ENCODE measurements around the gene IL11.

Gene IL11

DNA sequence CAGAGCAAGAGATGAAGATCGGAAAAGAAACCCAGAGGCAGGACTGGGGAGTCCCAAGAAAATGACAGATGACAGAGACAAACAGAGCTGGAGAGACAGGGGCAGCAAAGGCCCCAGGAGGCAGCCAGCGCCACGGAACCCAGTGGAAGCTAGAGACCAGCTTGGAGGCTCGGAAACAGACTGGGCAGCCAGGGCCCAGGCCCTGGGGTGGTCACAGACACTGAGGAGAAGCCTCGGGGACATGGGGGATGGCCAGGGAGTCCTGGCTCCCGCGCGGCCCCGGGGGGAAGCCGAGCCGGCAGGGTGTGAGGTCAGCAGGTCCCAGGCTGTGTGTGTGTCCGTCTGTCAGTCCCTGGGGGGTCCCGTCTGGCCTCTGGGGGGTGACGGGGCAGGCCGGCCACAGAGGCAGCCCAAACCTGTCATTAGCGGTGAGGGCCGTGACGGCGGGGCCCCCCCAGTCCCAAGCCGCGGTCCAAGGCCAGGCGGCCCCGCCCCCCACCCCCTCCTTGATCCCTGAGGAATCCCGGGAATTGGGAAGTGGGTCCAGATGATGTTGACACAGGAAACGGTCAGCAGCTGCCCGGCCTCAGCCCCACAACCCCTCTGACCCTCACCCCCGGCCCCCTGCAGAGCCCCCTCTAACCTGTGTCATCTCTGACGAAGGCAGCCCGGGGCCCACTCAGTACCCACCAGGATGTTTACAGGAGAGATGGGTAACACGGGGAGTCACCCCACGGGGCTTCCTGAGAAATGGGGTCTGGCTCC, 3.9 kb upstream of the IL11 start:
- in situ Hi-C loops (cut with MboI; ENCODE audit: low sequenced_read_pairs), result no loop called here

DNA sequence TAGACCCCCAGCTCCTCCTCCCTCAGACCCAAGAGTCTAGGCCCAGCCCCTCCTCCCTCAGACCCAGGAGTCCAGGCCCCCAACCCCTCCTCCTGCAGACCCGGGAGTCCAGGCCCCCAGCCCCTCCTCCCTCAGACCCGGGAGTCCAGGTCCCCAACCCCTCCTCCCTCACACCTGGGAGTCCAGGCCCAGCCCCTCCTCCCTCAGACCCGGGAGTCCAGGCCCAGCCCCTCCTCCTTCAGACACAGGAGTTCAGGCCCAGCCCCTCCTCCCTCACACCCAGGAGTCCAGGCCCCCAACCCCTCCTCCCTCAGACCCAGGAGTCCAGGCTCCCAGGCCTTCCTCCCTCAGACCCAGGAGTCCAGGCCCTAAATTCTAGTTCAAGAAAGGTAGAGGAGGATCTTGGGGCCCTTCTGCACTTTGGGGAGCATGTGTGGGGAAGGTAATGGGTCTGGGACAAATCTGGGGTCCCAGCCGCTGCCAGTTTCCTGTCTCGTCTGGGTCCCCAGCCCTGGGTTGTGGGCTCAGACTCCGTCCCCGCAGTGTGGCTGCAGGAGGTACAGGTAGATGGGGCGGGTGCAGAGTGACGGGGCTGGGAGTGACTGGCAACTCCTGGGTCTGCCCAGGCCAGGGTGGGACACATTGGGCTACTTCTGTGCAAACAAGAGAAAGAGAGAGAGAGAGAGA, 3.2 kb upstream of the IL11 start:
- in situ Hi-C loops (cut with MboI; ENCODE audit: low sequenced_read_pairs), result no loop called here

DNA sequence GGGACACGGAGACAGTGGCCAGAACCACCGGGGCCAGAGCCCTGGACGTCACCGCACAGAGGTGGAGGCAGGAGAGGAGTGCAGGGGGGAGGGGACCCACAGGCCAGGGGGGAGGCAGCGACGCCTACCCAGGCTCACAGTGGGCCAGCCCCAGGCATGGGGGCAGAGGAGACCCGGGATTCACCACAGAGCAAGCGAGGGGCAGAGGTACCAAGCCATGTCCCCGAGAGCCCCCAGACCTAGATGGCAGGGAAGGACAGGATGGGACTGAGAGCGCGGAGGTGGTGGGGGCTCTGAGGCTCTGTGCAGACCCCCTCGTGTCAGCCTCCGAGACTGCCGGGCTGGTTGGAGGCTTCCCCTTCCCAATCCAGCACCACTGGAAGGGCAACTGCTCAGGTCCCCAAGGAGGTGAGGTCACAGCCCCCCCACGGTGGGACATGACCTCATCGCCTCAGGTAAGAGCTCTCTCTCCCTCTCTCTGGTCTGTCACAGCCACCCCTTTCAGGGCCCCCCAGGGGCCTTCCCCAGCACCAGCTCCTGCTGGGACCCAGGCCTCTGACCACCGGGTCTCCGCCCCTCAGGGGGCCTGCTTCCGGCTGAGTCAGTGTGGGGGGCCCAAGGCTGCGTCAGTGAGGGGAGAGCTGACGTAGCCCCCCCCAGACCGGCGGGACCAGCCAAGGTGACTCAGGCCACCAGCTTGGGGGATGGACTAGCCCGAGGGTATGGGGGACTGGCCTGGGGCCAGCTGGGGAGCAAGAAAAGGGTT, 2.2 kb upstream of the IL11 start:
- in situ Hi-C loops (cut with MboI; ENCODE audit: low sequenced_read_pairs), result no loop called here

DNA sequence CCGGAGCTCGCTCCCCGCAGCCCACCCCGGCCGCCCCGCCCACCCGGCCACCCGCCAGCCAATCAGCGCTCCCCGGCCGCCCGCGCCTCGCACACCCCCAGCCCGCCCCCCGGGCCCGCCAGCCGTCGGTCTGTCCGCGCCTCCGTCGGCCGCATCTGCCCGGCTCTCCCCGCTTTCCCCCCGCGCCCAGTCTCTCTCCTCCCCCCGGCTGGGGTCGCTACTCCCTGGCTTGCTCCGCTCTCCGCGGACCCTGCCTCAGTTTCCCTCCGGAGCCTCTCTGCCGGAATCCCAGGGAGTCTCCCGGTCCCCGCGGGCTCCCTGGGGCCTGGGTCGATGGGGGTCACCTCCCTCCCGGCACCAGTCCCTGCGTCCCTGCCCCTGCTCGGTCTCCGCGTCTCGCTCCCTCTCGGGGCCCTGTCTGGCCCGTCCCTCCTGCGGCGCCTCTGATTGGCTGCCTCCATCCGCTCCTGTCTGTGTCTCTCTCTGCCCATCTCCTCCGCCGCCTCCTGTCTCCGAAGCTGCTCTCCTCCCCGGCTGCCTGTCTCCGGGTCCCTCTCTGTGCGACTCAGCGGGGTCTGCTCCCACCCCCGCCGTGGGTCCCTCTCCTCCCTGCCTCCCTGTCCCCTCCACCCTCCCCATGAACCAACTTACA, 484 bp downstream of the IL11 start:
- in situ Hi-C loops (cut with MboI; ENCODE audit: low sequenced_read_pairs), result no loop called here

DNA sequence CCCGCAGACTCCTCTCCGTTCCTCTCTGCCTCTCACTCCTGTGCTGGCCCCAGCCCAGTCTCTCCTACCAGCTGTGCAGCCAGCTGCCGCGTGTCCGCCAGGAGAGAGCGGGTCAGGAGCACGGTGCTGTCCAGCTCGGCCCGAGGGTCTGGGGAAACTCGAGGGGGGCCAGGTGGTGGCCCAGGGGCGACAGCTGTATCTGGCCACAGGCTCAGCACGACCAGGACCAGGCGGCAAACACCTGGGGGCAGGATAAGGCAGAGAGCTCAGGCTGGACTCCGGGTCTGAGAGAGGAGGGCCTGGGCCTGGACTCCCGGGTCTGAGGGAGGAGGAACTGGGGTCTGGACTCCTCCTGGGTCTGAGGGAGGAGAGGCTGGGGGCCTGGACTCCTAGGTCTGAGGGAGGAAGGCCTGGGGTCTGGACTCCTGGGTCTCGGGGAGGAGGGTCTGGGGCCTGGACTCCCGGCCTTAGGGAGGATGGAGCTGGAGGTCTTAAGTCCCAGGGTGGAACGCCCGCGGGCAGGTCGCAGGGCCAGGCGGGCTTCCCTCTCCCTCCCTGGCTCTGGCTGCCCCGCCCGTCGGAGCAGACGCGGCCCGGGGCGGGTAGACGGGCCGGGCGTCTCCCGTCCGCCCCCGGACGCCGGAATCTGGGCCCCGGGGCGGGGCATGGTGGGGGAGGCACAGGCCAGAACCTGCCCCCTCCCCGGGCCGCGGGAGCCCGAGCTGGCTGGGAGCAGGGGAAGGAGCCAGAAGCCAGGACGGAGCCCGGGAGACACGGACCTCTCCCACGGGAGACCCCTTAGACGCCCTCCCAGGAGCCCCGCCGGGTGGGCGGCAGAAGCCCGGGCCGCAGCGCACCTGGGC, 1.3 kb downstream of the IL11 start:
- in situ Hi-C loops (cut with MboI; ENCODE audit: low sequenced_read_pairs), result no loop called here

DNA sequence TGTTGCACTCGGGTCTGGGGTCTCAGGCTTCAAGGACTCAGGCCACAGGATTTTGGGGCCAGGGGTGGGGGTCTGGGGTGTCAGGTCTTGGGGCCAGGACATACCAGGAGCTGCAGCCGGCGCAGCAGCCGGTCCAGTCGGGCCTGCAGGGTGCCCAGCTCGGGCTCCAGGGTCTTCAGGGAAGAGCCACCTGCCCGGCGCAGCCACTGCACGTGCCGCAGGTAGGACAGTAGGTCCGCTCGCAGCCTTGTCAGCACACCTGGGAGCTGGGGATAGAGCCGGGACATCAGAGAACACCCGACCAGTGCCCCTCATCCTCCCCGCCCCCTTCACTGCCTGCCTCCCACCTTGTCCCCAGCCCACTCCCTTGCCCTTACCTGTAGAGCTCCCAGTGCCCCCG, 2.2 kb downstream of the IL11 start:
- in situ Hi-C loops (cut with MboI; ENCODE audit: low sequenced_read_pairs), result no loop called here

DNA sequence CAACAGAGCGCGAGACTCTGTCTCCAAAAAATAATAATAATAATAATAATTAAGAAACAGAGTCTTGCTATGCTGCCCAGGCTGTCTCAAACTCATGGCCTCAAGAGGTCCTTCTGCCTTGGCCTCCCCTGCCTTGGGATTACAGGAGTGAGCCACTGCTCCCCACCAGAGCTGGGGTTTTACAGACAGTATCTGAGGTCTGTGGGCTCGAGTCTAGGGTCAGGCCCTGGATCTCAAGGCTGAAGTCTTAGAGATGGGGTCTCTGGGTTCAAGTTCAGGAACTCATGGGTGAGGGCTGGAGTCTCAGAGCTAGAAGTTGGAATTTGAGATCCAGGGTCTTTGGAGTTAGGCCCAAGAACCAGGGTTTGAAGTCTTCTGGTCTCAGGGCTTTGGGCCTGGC, 3.5 kb downstream of the IL11 start:
- in situ Hi-C loops (cut with MboI; ENCODE audit: low sequenced_read_pairs), result no loop called here

DNA sequence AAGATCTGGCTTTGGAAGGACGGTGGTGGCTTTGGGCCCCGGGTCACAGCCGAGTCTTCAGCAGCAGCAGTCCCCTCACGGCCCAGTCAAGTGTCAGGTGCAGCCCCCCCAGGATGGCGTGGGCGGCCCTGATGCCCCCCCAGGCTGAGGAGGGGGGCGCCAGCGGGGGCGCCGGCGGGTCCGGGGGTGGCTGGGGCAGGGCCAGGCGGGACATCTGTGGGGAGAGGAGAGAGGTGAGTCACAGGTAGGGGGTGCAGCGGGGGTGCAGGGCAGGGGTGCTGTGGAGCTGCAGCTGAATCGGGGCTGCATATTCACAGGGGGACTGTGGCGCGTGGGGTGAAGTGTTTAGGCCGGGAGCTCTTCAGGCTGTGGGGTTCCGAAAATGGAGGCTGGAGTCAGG, 4.3 kb downstream of the IL11 start:
- in situ Hi-C loops (cut with MboI; ENCODE audit: low sequenced_read_pairs), result no loop called here

DNA sequence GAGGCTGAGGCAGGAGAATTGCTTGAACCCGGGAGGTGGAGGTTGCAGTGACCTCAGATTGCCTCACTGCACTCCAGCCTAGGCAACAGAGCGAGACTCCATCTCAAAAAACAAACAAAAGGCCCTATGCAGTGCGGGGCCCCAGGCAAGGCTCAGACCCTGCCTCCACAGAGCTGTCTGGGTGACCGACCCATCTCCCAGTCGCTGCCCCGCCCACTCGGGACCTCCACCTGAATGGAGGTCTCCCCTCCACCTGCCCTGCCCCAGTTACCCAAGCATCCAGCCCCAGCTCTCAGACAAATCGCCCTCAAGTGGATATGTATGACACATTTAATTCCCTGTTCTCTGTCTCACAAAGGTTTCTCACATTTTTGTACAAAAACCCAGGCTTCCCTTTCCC, 5.0 kb downstream of the IL11 start:
- in situ Hi-C loops (cut with MboI; ENCODE audit: low sequenced_read_pairs), result no loop called here

DNA sequence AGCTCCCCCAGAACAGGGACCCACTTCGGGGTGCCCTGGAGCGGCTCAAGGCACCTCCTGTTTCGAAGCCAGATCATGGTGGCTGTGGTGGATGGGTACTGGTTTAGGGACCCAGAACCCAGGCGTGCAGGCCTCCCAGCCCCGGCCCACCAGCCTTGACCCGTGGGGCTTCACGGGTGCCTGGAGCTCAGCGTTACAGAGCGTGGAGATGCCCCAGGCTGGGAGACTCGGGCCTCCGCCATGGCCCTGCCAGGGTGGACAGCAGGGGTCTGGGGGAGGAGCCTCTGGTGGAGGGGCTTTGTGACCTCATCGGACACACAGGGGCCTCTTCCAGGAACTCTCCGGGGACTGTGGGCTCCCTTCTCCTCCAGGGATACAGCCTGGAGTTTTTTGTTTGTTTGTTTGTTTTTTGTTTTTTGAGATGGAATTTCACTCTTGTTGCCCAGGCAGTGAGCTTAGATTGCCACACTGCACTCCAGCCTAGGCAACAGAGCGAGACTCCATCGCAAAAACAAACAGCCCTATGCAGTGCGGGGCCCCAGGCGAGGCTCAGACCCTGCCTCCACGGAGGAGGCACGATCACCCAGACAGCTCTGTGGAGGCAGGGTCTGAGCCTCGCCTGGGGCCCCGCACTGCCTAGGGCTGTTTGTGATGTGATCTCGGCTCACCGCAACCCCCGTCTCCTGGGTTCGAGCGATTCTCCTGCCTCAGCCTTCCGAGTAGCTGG, 7.1 kb downstream of the IL11 start, which contains the start of gene GARIN5B:
Gene GARIN5B, minus strand, starts transcription at position 271 of the 727 bp plus-strand sequence. Its CDS starts 194 bp downstream, at position 77.
- in situ Hi-C loops (cut with MboI; ENCODE audit: low sequenced_read_pairs), result no loop called here

DNA sequence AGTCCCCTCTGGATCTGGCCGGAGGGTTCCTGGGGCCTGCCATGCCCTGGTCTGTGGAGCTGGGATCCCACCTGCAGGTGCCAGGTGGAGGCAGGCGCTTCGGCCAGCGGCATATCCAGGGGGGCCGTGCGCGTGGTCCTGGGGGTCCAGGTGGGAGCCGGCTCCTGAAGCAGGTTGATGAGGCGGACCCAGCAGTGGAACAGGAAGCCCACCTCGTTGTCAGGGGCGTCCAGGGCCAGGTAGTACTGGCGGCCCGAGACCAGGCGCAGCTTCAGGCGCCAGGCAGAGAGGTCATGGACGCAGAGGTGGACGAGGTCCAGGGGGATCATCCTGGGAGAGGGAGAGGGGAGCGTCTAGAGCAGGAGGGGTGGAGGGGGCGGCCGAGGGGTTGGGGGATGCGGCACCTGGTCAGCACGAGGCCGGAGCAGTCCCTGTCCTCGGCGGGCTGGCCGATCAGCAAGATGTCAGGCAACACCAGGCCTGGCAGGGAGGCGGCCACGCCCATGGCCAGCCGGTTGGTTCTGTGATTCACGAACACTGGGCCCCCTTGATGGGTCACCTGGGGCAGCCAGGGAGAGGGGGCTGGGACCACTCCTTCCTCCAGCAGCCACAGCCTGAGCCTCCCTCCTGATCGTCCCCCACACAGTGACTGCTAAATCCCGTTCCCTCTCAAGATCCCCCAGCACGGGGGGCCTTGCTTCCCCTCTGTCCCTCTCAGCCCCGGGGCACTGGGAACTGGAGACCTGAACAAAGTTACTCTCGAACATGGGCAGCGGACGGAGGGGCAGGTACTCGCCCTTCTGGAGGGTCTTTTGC, 7.9 kb downstream of the IL11 start:
- in situ Hi-C loops (cut with MboI; ENCODE audit: low sequenced_read_pairs), result no loop called here

DNA sequence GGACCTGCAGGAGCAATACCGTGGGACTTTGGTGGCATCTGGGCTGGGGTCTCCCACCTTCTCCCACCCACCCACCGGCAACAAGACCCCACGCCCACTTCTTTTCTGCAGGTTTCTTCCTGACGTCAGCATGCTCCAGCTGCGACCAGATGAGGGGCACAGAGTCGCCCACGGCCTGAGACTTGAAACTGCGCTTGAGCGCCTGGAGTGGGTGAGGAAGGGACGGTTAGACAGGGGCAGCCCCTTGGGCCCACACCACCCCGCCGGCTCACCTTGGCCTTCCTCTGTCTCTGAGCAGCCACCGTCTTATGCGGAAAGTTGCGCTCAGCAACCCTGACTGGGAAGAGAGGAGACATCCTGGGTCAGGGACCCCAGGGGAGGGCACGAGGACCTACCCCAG, 9.4 kb downstream of the IL11 start:
- in situ Hi-C loops (cut with MboI; ENCODE audit: low sequenced_read_pairs), result no loop called here

DNA sequence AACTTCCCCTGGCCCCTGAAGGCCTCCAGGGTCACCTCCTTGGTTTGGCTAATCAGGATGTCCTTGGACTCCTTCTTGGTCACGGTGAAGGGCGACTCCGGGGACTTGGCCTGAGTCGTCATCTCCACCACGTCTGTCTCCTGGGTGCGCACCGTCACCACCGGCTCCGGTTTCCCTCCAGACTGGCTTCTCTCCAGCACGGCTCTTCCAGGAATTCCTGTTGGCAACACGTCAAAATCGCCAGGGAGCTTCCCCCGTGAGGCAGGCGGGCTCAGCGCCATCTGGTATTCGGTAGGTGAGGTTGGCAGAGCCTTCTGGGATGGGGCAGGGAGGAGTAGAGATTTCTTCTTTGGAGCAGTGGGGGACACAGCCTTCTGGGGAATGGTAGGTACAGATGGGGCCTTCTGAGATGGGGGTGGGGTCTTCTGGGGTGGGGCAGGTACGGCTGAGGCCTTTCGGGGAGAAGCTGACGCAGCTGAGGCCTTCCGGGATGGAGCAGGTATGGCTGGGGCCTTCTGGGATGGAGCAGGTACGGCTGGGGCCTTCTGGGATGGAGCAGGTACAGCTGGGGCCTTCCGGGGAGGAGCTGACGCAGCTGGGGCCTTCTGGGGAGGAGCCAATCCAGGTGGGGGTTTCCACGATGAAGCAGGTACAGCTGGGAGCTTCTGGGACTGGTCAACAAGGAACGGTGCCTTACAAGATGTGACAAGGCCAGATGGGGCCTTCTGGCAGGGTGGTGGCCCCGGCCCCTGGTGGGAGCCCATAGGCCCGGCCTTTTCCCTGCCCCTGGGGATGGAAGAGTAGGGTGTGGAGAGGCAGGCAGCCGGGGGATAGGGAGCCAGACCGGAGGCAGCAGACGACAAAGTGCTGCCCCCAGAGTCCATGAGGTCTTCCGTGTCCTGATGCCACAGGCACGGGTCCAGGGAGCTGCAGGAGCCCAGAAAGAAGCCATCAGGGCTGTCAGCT, 11.0 kb downstream of the IL11 start:
- in situ Hi-C loops (cut with MboI; ENCODE audit: low sequenced_read_pairs), result no loop called here

DNA sequence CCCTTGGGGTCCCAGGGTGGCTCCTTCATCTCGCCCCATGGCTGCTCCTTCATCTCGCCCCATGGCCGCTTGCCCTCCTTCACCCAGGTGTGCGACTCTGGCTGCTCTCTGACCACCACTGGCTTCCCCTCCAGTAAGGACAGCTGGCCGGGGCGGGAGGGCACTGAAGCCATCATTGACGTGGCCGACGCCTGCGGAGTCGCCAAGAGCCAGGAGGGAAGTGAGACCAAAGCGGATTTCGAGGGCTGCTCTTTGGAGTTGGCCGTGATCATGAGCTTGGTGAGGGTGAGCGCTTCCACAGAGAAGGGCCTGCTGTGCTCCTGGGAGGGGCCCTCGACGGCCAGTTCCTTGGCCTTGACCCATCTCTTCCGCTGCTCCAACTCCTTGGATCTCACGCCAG, 11.8 kb downstream of the IL11 start:
- in situ Hi-C loops (cut with MboI; ENCODE audit: low sequenced_read_pairs), result no loop called here

DNA sequence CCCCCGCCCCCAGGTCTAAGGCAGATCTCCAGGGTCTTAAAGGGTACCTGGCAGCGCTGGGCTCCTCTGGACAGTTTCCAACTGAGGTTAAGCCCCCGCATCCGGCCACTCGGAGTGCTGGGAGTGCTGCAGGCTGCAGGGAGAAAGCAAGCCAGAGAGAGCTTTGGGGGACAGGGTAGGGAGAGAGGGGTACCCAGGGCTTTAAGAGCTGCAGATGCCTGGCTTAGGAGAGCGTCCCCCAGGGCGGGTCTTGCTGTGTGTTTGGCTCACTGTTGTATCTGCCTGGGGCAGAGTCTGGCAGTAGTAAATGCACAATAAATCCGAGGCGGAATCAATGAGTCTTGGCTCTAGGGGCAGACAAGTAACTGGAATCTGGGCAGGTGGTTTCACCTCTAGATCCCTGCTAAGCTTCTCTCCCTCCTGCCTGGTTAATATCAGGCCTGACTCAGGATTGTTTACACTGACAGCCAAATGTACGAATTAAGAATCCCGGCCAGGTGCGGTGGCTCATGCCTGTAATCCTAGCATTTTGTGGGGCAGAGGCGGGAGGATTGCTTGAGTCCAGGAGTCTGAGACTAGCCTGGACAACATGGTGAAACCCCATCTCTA, 14.9 kb downstream of the IL11 start:
- in situ Hi-C loops (cut with MboI; ENCODE audit: low sequenced_read_pairs), result no loop called here

DNA sequence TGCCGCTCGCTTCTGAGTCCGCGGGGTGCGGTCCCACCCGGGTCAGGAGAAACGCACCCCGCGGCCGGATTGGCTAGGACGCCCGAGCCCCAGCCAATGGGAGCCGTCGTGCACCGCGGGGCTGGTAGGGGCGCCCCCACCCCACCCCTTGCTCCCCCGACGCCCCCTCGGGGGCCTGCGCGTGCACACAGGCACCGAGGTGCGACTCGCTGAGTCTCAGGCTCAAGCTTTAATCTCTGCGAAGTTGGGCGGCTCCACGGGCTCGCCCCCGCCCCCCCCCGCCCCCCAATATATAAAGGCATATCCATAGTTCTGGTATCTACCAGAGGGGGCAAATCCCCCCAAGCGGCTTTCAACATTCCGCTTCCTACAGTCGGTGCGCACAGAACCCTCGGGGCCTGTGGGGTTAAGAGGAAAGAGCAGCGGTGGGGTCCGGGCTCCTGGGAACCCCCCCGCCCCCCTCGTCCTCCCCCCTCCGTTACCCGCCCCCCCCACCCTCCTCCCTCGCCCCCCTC, 15.5 kb downstream of the IL11 start, which contains the start of gene COX6B2:
Gene COX6B2, minus strand, starts transcription at position 22 of the 515 bp plus-strand sequence. CDS start 198 bp downstream, outside the sequence.
- in situ Hi-C loops (cut with MboI; ENCODE audit: low sequenced_read_pairs), result no loop called here

Measured in HL-60/S4 treated with phorbol 12-myristate 13-acetate at 8.2 ng/mL for 4 days and 3 days (cell line).